Neural cell (in vitro differentiated cells): Measurements from ENCODE around the gene PRKCZ. TPM values are rescaled to one million over a fixed set of nuclear protein-coding genes. Genes with fewer than 3 reads are reported as not detected.

Source experiments
- H2AFZ ChIP-seq: fragments of 200-600, 300-800 bp; sonication (generic), shearing (Covaris generic); 2 replicates; pipeline ENCODE4 v1.6.0; 2014; ENCODE audit warnings: low read depth, mild to moderate bottlenecking, antibody characterized with exemption, low read length, moderate library complexity
- H3F3A ChIP-seq: fragments of 200-600 bp; shearing (Covaris generic); 2 replicates; pipeline ENCODE4 v1.6.1; 2016; ENCODE audit warnings: mild to moderate bottlenecking, moderate library complexity, mixed read lengths, antibody characterized with exemption, low read length; ENCODE audit not compliant: insufficient read depth, poor library complexity, severe bottlenecking
- H3K27ac ChIP-seq: fragments of 200-600, 300-800 bp; sonication (generic), shearing (Covaris generic); 2 replicates; pipeline ENCODE4 v1.5.1; 2014; ENCODE audit warnings: mild to moderate bottlenecking, low read length, moderate library complexity
- H3K27me3 ChIP-seq: fragments of 300-800, 200-600 bp; sonication (generic), shearing (Covaris generic); 2 replicates; pipeline ENCODE4 v1.6.0; 2014; ENCODE audit warnings: mild to moderate bottlenecking, low read depth, low read length, moderate library complexity; ENCODE audit not compliant: insufficient read depth
- H3K36me3 ChIP-seq: fragments of 300-800, 200-600 bp; sonication (generic), shearing (Covaris generic); 2 replicates; pipeline ENCODE4 v1.5.1; 2014; ENCODE audit warnings: mild to moderate bottlenecking, antibody characterized with exemption, low read length, moderate library complexity; ENCODE audit not compliant: insufficient read depth
- H3K4me2 ChIP-seq: fragments of 300-800, 200-600 bp; sonication (generic), shearing (Covaris generic); 2 replicates; pipeline ENCODE4 v1.6.0; 2014; ENCODE audit warnings: mild to moderate bottlenecking, low read length
- H3K4me3 ChIP-seq: fragments of 300-800, 200-600 bp; sonication (generic), shearing (Covaris generic); 2 replicates; pipeline ENCODE4 v1.5.1; 2014; ENCODE audit warnings: mild to moderate bottlenecking, low read length, moderate library complexity
- H3K79me2 ChIP-seq: fragments of 200-600 bp; shearing (Covaris generic); replicated peaks from 2 replicates; pipeline ENCODE4 v1.6.0; 2014; ENCODE audit warnings: mild to moderate bottlenecking, low read length, moderate library complexity; ENCODE audit not compliant: insufficient read depth
- H3K9ac ChIP-seq: fragments of 300-800, 200-600 bp; sonication (generic), shearing (Covaris generic); 2 replicates; pipeline ENCODE4 v1.6.1; 2016; ENCODE audit warnings: mild to moderate bottlenecking, low read length, mixed read lengths
- H3K9me2 ChIP-seq: fragments of 200-600 bp; shearing (Covaris generic); 2 replicates; pipeline ENCODE4 v1.6.1; 2016; ENCODE audit warnings: mild to moderate bottlenecking, low read length, mixed read lengths; ENCODE audit not compliant: insufficient read depth
- H3K9me3 ChIP-seq: fragments of 200-600, 300-800 bp; sonication (generic), shearing (Covaris generic); 2 replicates; pipeline ENCODE4 v1.6.1; 2016; ENCODE audit warnings: mild to moderate bottlenecking, mixed run types, low read length, moderate library complexity, mixed read lengths
- H4K20me1 ChIP-seq: fragments of 200-600 bp; shearing (Covaris generic); 2 replicates; pipeline ENCODE4 v1.6.1; 2016; ENCODE audit warnings: mild to moderate bottlenecking, mixed run types; ENCODE audit not compliant: insufficient read depth
- EP300 ChIP-seq: fragments of 450-650 bp; conservative IDR thresholded peaks from 2 replicates; pipeline ENCODE4 v1.6.1; 2014; ENCODE audit warnings: antibody characterized with exemption, mild to moderate bottlenecking, moderate library complexity; ENCODE audit not compliant: poor library complexity, severe bottlenecking
- EZH2 ChIP-seq: fragments of 200-600, 300-800 bp; shearing (Covaris generic), sonication (generic); IDR thresholded peaks from 2 replicates; pipeline ENCODE4 v1.6.1; 2014; ENCODE audit warnings: antibody characterized with exemption, low read length, borderline replicate concordance, mild to moderate bottlenecking; ENCODE audit not compliant: insufficient read depth, poor library complexity, severe bottlenecking
- MXI1 ChIP-seq: fragments of 450-650 bp; conservative IDR thresholded peaks from 2 replicates; pipeline ENCODE4 v1.6.1; 2014; ENCODE audit warnings: antibody characterized with exemption, mild to moderate bottlenecking; ENCODE audit not compliant: poor library complexity, severe bottlenecking
- POLR2AphosphoS5 ChIP-seq: IDR thresholded peaks from 2 replicates; pipeline ENCODE4 v1.6.1; 2012
- RAD21 ChIP-seq: fragments of 450-650 bp; conservative IDR thresholded peaks from 2 replicates; pipeline ENCODE4 v1.6.1; 2014; ENCODE audit warnings: antibody characterized with exemption, mild to moderate bottlenecking, moderate library complexity
- REST ChIP-seq: IDR thresholded peaks from 2 replicates; pipeline ENCODE4 v1.6.1; 2012; ENCODE audit warnings: borderline replicate concordance
- SMC3 ChIP-seq: fragments of 450-650 bp; conservative IDR thresholded peaks from 2 replicates; pipeline ENCODE4 v1.6.1; 2014; ENCODE audit warnings: antibody characterized with exemption, mild to moderate bottlenecking, moderate library complexity; ENCODE audit not compliant: poor library complexity
- TAF1 ChIP-seq: IDR thresholded peaks from 2 replicates; pipeline ENCODE4 v1.6.1; 2012; ENCODE audit warnings: low read depth
- polyA plus RNA-seq: library from polyadenylated mRNA; depleted of rRNA; stranded (reverse); fragments of >200 nt; gene quantifications from 2 replicates; pipeline ENCODE4 v1.2.3, GENCODE V29; 2014
- TF ChIP-seq, protein P1 (sequence below): fragments of 450-650 bp; IDR thresholded peaks from 2 replicates; pipeline ENCODE4 v1.5.1; 2014; ENCODE audit warnings: antibody characterized with exemption, mild to moderate bottlenecking, moderate library complexity; ENCODE audit not compliant: poor library complexity, severe bottlenecking

PRKCZ gene
- polyA plus RNA-seq, 1 donor from 2014 or later: 54.9 TPM

DNA sequence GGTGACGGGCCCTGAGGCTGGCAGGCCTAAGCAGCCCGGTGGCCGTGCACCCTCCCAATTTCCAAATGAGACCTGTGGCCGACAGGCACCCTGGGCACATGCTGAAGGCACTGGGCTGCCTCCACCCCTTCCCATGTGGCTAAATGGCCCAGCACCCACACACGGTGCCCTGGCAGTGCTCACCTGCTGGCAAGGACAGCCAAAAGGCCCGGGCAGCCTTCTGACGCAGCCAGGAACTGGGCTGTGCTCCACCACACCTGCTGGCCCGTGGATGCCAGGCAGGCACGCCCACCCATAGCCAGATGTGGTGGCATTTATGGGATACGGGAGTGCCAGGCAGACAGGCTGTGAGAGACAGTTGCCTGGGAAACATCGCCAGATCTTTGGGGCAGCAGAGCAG, 148.4 kb downstream of the PRKCZ start:
- Histone ChIP-seq H3K27ac (no peak overlapping the region), H3K4me3 (no peak overlapping the region), H3F3A (no peaks in the 10 kb centered on the region), H3K27me3 (no peaks in the 10 kb centered on the region), H3K36me3 (no peaks in the 10 kb centered on the region), H4K20me1 (no peaks in the 10 kb centered on the region), H3K9me2 (no peaks in the 10 kb centered on the region), H2AFZ (no peak overlapping the region), H3K9me3 (no peaks in the 10 kb centered on the region), H3K79me2 (peaks cover 3% of the 10 kb centered on the region), H3K4me2 (no peak overlapping the region), H3K9ac (no peak overlapping the region)
- TF ChIP-seq TAF1 (no peak), EZH2 (no peak), SMC3 (no peak), RAD21 (no peak), POLR2AphosphoS5 (no peak), MXI1 (no peak), EP300 (no peak), REST (no peak)
- TF ChIP-seq, protein P1, sequence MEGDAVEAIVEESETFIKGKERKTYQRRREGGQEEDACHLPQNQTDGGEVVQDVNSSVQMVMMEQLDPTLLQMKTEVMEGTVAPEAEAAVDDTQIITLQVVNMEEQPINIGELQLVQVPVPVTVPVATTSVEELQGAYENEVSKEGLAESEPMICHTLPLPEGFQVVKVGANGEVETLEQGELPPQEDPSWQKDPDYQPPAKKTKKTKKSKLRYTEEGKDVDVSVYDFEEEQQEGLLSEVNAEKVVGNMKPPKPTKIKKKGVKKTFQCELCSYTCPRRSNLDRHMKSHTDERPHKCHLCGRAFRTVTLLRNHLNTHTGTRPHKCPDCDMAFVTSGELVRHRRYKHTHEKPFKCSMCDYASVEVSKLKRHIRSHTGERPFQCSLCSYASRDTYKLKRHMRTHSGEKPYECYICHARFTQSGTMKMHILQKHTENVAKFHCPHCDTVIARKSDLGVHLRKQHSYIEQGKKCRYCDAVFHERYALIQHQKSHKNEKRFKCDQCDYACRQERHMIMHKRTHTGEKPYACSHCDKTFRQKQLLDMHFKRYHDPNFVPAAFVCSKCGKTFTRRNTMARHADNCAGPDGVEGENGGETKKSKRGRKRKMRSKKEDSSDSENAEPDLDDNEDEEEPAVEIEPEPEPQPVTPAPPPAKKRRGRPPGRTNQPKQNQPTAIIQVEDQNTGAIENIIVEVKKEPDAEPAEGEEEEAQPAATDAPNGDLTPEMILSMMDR: no peak

GRCh38 chr1:2199042-2199810, 149.0 kb downstream of the PRKCZ start:
- no peak overlapping the region for H3K4me3 ChIP-seq
- H2AFZ ChIP-seq: no peak overlapping the region
- no peaks in the 10 kb centered on the region for H3K79me2 ChIP-seq

More at GRCh38 chr1:2199042-2199810, 149.0 kb downstream of the PRKCZ start:
- H3K27ac ChIP-seq: no peak overlapping the region
- no peaks in the 10 kb centered on the region for H4K20me1 ChIP-seq
- H3K36me3 ChIP-seq: no peaks in the 10 kb centered on the region
- H3K9me2 ChIP-seq: no peaks in the 10 kb centered on the region
- H3K9me3 ChIP-seq: no peaks in the 10 kb centered on the region
- H3K4me2 ChIP-seq: no peak overlapping the region
- H3F3A ChIP-seq: no peaks in the 10 kb centered on the region
- no peak overlapping the region for H3K9ac ChIP-seq
- H3K27me3 ChIP-seq: no peaks in the 10 kb centered on the region
- TF ChIP-seq RAD21: no peak
- TF ChIP-seq, protein P1: no peak
- TF ChIP-seq MXI1: no peak
- TF ChIP-seq REST: no peak
- TF ChIP-seq EP300: no peak
- TF ChIP-seq EZH2: no peak
- TF ChIP-seq SMC3: no peak
